Stimulated activated CD4-positive, alpha-beta T cell treated with anti-CD3 and anti-CD28 coated beads, Interleukin-4, amount 100 ng/mL, for 1 hour (primary cell): ENCODE results near the gene AQP6.

Source experiments
- DNase-seq: peaks from one replicate; pipeline ENCODE4 v3.0.0-alpha.2; 2020

AQP6 gene

GRCh38 chr12:50004696-50005095 lies 31.9 kb downstream of the AQP6 start:
- no peak for DNase-seq

- no peak for DNase-seq
These were observed 32.4 kb downstream of the AQP6 start for GRCh38 chr12:50005175-50005574.

GRCh38 chr12:50006280-50006679 lies 33.5 kb downstream of the AQP6 start:
- no peak for DNase-seq

GRCh38 chr12:50006754-50007442 lies 34.2 kb downstream of the AQP6 start:
- DNase-seq: no peak

- DNase-seq: no peak
These were observed 40.8 kb downstream of the AQP6 start for GRCh38 chr12:50013361-50014147.

GRCh38 chr12:50014342-50014741 lies 41.6 kb downstream of the AQP6 start:
- no peak for DNase-seq

- no peak for DNase-seq
These were observed 44.0 kb downstream of the AQP6 start for GRCh38 chr12:50016501-50017475.

- DNase-seq: no peak
These were observed 44.9 kb downstream of the AQP6 start for GRCh38 chr12:50017641-50018040.

- DNase-seq: no peak
These were observed 45.4 kb downstream of the AQP6 start for GRCh38 chr12:50018154-50018553.

GRCh38 chr12:50018968-50019367 lies 46.2 kb downstream of the AQP6 start:
- DNase-seq: no peak

GRCh38 chr12:50019524-50019923 lies 46.8 kb downstream of the AQP6 start:
- no peak for DNase-seq

GRCh38 chr12:50021031-50021430 lies 48.3 kb downstream of the AQP6 start:
- DNase-seq: no peak

- no peak for DNase-seq
These were observed 50.2 kb downstream of the AQP6 start for GRCh38 chr12:50022903-50023302.

- DNase-seq: no peak
These were observed 51.5 kb downstream of the AQP6 start for GRCh38 chr12:50024227-50024626.

- DNase-seq: no peak
These were observed 52.0 kb downstream of the AQP6 start for GRCh38 chr12:50024805-50025186.

- DNase-seq: peak; percentile 88
These were observed 52.7 kb downstream of the AQP6 start, which contains the start of gene RACGAP1 for GRCh38 chr12:50025187-50026059. Gene RACGAP1 (minus strand): TSS chr12:50025494. CDS start chr12:50016715, 8,779 bp downstream.

- no peak for DNase-seq
These were observed 53.9 kb downstream of the AQP6 start for GRCh38 chr12:50026691-50027090.
